Common myeloid progenitor, CD34-positive (primary cell): ENCODE measurements around the gene DOCK4.
A peak's percentile ranks its signal among the peaks of the same experiment; 100 is the strongest.

ENCODE experiments used
- CTCF ChIA-PET: fragments of 350-600 bp; sonication (Branson Sonifier 250); formaldehyde crosslinking; loops from one replicate; lab custom pipeline; 2021; ENCODE audit warnings: antibody characterized with exemption; lab: Charles Lee
- POLR2A ChIA-PET: fragments of 350-600 bp; sonication (Branson Sonifier 250); formaldehyde crosslinking; loops from one replicate; lab custom pipeline; 2021; ENCODE audit warnings: antibody characterized with exemption; lab: Charles Lee
- DNase-seq, 3 donors: peaks; one replicate each; pipeline versions ENCODE4 v3.0.0 to v3.0.0-alpha.2; 2013
- H3K27ac ChIP-seq, 2 experiments: 1 replicate in 1 of 2; 2 replicates in 1 of 2; pipeline ENCODE4 v1.7.0; 2013; ENCODE audit warnings: inconsistent platforms in 2 of 2, low read length in 2 of 2, mild to moderate bottlenecking in 2 of 2, low read depth in 1 of 2, moderate library complexity in 1 of 2; ENCODE audit not compliant: severe bottlenecking in 2 of 2, insufficient read depth in 1 of 2, poor library complexity in 1 of 2
- H3K27me3 ChIP-seq, 5 experiments: replicated peaks in 2 of 5; 1 replicate in 3 of 5; 2 replicates in 2 of 5; pipeline versions ENCODE4 v1.6.1 to v1.7.0; 2013; ENCODE audit warnings: low read length in 4 of 5, mild to moderate bottlenecking in 2 of 5, moderate library complexity in 2 of 5, inconsistent platforms in 1 of 5; ENCODE audit not compliant: insufficient read depth in 5 of 5, control insufficient read depth in 4 of 5
- H3K36me3 ChIP-seq, 4 experiments: 1 replicate in 2 of 4; 2 replicates in 2 of 4; pipeline versions ENCODE4 v1.6.1 to v1.7.0; 2013; ENCODE audit warnings: low read length in 3 of 4, control low read depth in 1 of 4, mild to moderate bottlenecking in 1 of 4; ENCODE audit not compliant: control insufficient read depth in 4 of 4, insufficient read depth in 4 of 4
- H3K4me1 ChIP-seq, 4 experiments: 1 replicate in 3 of 4; 2 replicates in 1 of 4; pipeline versions ENCODE4 v1.6.1 to v1.7.1; 2013; ENCODE audit warnings: low read length in 3 of 4, mild to moderate bottlenecking in 3 of 4, control low read depth in 1 of 4, inconsistent platforms in 1 of 4, moderate library complexity in 1 of 4; ENCODE audit not compliant: control insufficient read depth in 4 of 4, insufficient read depth in 4 of 4; ENCODE audit errors: control extremely low read depth in 1 of 4
- H3K4me3 ChIP-seq, 7 experiments: 1 replicate in 4 of 7; 2 replicates in 3 of 7; pipeline versions ENCODE4 v1.5.1 to v1.7.0; 2013; ENCODE audit warnings: mild to moderate bottlenecking in 7 of 7, low read length in 6 of 7, moderate library complexity in 6 of 7, inconsistent platforms in 2 of 7, low read depth in 2 of 7, control low read depth in 1 of 7; ENCODE audit not compliant: insufficient read depth in 4 of 7, control insufficient read depth in 1 of 7; ENCODE audit errors: extremely low read depth in 1 of 7
- H3K9me3 ChIP-seq, 5 experiments: 1 replicate in 4 of 5; 2 replicates in 1 of 5; pipeline versions ENCODE4 v1.6.1 to v1.7.1; 2013; ENCODE audit warnings: low read length in 4 of 5, mild to moderate bottlenecking in 2 of 5, inconsistent platforms in 1 of 5, low read depth in 1 of 5, moderate library complexity in 1 of 5; ENCODE audit not compliant: control insufficient read depth in 4 of 5, insufficient read depth in 2 of 5; ENCODE audit errors: control extremely low read depth in 1 of 5
- WGBS: methylation state at CpG from one replicate; pipeline ENCODE4 v1.1.5; 2013; ENCODE audit not compliant: insufficient coverage; 5-methylcytosine and 5-hydroxymethylcytosine counted together

DOCK4 gene

GRCh38 chr7:111730476-111731300 lies 475.5 kb downstream of the DOCK4 start:
- H3K27ac ChIP-seq: no peak overlapping the region
- POLR2A ChIA-PET: no interaction called here
- no peaks in the 10 kb centered on the region for H3K27me3 ChIP-seq
- peak; percentile 22 to 57 (median 53) for DNase-seq
- H3K36me3 ChIP-seq: no peaks in the 10 kb centered on the region
- no peaks in the 10 kb centered on the region for H3K4me1 ChIP-seq
- H3K4me3 ChIP-seq: no peak overlapping the region
- H3K9me3 ChIP-seq: no peaks in the 10 kb centered on the region
- WGBS: 87% methylated on average over 10 of the region's 13 CpGs
- CTCF ChIA-PET: interaction anchor here (0.8 to 1.9 kb wide), 4 partner anchors 9 to 1648 kb away, joined by 3 to 10 read pairs (median 3); no protein-coding TSS in a partner anchor

GRCh38 chr7:111730057-111730456 lies 476.1 kb downstream of the DOCK4 start:
- no peak for DNase-seq
- CTCF ChIA-PET: interaction anchor here (1.9 kb wide), 1 partner anchor 10 kb away, joined by 10 read pairs; no protein-coding TSS in a partner anchor

GRCh38 chr7:111729483-111729882 lies 476.7 kb downstream of the DOCK4 start:
- Histone ChIP-seq H3K36me3 (no peaks in the 10 kb centered on the region), H3K27ac (no peak overlapping the region), H3K4me3 (no peak overlapping the region), H3K4me1 (no peaks in the 10 kb centered on the region), H3K9me3 (no peaks in the 10 kb centered on the region), H3K27me3 (no peaks in the 10 kb centered on the region)
- no peak for DNase-seq
- POLR2A ChIA-PET: no interaction called here
- CTCF ChIA-PET: interaction anchor here (1.9 kb wide), 1 partner anchor 10 kb away, joined by 10 read pairs; no protein-coding TSS in a partner anchor
- WGBS: 100% methylated on average over 4 of the region's 7 CpGs

More at GRCh38 chr7:111730057-111730456, 476.1 kb downstream of the DOCK4 start:
- Histone ChIP-seq H3K27me3 (no peaks in the 10 kb centered on the region), H3K36me3 (no peaks in the 10 kb centered on the region), H3K9me3 (no peaks in the 10 kb centered on the region), H3K27ac (no peak overlapping the region), H3K4me1 (no peaks in the 10 kb centered on the region), H3K4me3 (no peak overlapping the region)
- POLR2A ChIA-PET: no interaction called here
- 88% methylated on average over 4 of the region's 6 CpGs for WGBS

GRCh38 chr7:111728635-111728995 lies 477.6 kb downstream of the DOCK4 start:
- CTCF ChIA-PET: interaction anchor here (0.5 kb wide), 1 partner anchor 31 kb away, joined by 3 read pairs; no protein-coding TSS in a partner anchor
- H3K9me3 ChIP-seq: no peaks in the 10 kb centered on the region
- no peaks in the 10 kb centered on the region for H3K4me1 ChIP-seq
- POLR2A ChIA-PET: no interaction called here
- H3K4me3 ChIP-seq: no peak overlapping the region
- H3K36me3 ChIP-seq: no peaks in the 10 kb centered on the region
- DNase-seq: no peak
- H3K27me3 ChIP-seq: no peaks in the 10 kb centered on the region
- no peak overlapping the region for H3K27ac ChIP-seq
- 89% methylated on average over 16 of the region's 16 CpGs for WGBS

- Histone ChIP-seq H3K27ac (no peak overlapping the region), H3K9me3 (no peaks in the 10 kb centered on the region), H3K4me3 (no peak overlapping the region), H3K4me1 (no peaks in the 10 kb centered on the region), H3K36me3 (no peaks in the 10 kb centered on the region), H3K27me3 (no peaks in the 10 kb centered on the region)
- WGBS: 84% methylated on average over 34 of the region's 41 CpGs
- peak in 1 of 3 donors; percentile 6 for DNase-seq
- POLR2A ChIA-PET: no interaction called here
- CTCF ChIA-PET: interaction anchor here (0.5 kb wide), 1 partner anchor 31 kb away, joined by 3 read pairs; no protein-coding TSS in a partner anchor
Observed at GRCh38 chr7:111727905-111728634, 478.1 kb downstream of the DOCK4 start.

- POLR2A ChIA-PET: no interaction called here
Observed at GRCh38 chr7:111718886-111719285, 487.3 kb downstream of the DOCK4 start.

More at GRCh38 chr7:111718886-111719285, 487.3 kb downstream of the DOCK4 start:
- DNase-seq: no peak
- Histone ChIP-seq H3K36me3 (no peaks in the 10 kb centered on the region), H3K4me3 (no peak overlapping the region), H3K27ac (no peak overlapping the region), H3K9me3 (peaks cover 0 to 6% (median 0%) of the 10 kb centered on the region in 5 experiments), H3K27me3 (no peaks in the 10 kb centered on the region), H3K4me1 (no peaks in the 10 kb centered on the region)
- WGBS: no CpG with 5 or more reads among the region's 3 CpGs
- CTCF ChIA-PET: no interaction called here
